Measurements from ENCODE around the gene KCNQ5.

The KCNQ5 gene

DNA sequence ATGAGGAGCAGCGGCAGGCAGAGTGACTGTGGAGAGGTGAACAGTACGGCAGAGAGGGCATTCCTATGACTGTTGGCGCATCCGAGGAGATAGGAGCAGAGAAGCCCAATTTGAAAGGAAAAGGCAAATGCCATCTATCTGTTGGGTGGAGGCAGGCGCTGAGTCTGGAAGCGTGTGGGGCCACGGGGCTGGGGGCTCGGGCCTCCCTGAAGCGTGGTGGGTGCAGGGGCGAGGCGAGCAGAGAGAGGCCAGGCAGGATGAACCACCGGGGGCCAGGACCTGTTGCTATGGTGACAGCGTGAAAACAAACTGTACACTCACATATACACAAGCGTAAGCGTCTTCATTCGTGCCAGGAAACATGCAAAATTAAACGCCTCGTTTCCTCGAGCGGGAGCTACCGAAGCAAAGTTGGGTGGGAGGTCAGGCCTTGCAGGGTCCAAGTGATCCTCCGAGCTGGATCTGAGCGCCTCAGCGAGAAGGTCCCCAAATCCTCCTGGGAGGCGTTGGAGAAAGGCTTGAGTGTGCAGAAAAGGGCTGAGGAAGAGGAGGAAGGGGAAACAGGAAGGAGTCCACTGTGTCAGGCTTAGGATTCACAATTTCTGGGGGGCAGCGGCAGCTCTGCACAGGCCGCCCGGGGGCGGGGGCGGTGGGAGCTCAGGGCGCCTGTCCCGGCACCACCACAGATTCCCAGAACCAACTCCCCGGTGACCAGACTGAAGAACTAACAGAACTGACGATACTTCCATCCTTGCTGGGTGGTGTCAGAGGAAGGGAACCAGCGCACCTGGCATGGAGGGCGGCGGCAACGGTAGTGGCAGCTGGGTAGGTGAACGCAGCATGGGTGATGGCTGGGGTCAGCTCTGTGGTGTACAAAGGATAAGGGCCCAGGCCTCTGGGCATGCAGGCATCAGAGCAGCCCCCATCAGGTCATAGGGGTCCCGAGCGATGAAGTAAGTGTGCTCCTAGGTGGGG is 535.2 kb downstream of the KCNQ5 start:
- Histone ChIP-seq H4K20me1 (ENCODE audit: insufficient read depth, low read length) (no peaks in the 10 kb centered on the region), H3K4me1 (ENCODE audit: insufficient read depth, low read length, severe bottlenecking) (no peaks in the 10 kb centered on the region), H2AFZ (ENCODE audit: low read length) (no peak overlapping the region), H3K9ac (ENCODE audit: low read length) (no peak overlapping the region), H3K79me2 (ENCODE audit: insufficient read depth, low read length) (no peaks in the 10 kb centered on the region), H3K9me3 (ENCODE audit: low read length) (no peaks in the 10 kb centered on the region), H3K36me3 (ENCODE audit: insufficient read depth, low read length) (no peaks in the 10 kb centered on the region), H3F3A (ENCODE audit: insufficient read depth, low read length) (no peaks in the 10 kb centered on the region), H3K27me3 (ENCODE audit: insufficient read depth, low read length) (no peaks in the 10 kb centered on the region), H3K9me2 (ENCODE audit: low read depth, low read length) (no peaks in the 10 kb centered on the region), H3K4me2 (ENCODE audit: low read length) (no peak overlapping the region), H3K27ac (ENCODE audit: low read depth, low read length, poor library complexity, severe bottlenecking) (no peak overlapping the region), H3K4me3 (ENCODE audit: low read depth, low read length, poor library complexity, severe bottlenecking) (no peak overlapping the region)
- no peak for TF ChIP-seq EZH2 (IDR thresholded peaks at IDR 0.05; ENCODE audit: borderline replicate concordance, low read length)
- TF ChIP-seq, protein P1, sequence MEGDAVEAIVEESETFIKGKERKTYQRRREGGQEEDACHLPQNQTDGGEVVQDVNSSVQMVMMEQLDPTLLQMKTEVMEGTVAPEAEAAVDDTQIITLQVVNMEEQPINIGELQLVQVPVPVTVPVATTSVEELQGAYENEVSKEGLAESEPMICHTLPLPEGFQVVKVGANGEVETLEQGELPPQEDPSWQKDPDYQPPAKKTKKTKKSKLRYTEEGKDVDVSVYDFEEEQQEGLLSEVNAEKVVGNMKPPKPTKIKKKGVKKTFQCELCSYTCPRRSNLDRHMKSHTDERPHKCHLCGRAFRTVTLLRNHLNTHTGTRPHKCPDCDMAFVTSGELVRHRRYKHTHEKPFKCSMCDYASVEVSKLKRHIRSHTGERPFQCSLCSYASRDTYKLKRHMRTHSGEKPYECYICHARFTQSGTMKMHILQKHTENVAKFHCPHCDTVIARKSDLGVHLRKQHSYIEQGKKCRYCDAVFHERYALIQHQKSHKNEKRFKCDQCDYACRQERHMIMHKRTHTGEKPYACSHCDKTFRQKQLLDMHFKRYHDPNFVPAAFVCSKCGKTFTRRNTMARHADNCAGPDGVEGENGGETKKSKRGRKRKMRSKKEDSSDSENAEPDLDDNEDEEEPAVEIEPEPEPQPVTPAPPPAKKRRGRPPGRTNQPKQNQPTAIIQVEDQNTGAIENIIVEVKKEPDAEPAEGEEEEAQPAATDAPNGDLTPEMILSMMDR (IDR thresholded peaks at IDR 0.05; ENCODE audit: low read length), result no peak

DNA sequence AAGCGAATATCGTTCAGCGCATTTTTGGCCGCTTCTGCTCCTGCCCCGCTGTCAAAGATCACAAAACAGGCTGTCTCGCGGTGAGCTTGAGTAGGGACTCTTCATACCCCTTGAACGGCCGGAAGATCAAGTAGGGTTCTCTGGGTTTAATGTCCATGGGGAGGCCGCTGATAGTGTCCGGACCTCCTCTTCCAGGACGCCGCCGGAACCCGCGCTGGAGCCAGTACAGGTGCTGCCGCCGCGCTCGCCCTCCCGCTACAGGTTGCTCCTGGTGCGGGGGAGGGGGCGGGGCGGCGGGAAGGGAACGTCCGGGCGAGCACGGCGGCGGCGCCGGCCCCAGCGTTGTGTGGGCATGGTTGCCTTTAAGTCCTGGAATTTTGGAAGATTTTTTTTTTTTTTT is 536.0 kb downstream of the KCNQ5 start:
- no peaks in the 10 kb centered on the region for H4K20me1 ChIP-seq (ENCODE audit: insufficient read depth, low read length)
- no peak overlapping the region for H3K4me3 ChIP-seq (ENCODE audit: low read depth, low read length, poor library complexity, severe bottlenecking)
- H3K9ac ChIP-seq (ENCODE audit: low read length), result no peak overlapping the region
- TF ChIP-seq, protein P1 (IDR thresholded peaks at IDR 0.05; ENCODE audit: low read length), result no peak
- no peak for TF ChIP-seq EZH2 (IDR thresholded peaks at IDR 0.05; ENCODE audit: borderline replicate concordance, low read length)
- H3K9me3 ChIP-seq (ENCODE audit: low read length), result no peaks in the 10 kb centered on the region
- no peaks in the 10 kb centered on the region for H3K36me3 ChIP-seq (ENCODE audit: insufficient read depth, low read length)
- H3K9me2 ChIP-seq (ENCODE audit: low read depth, low read length), result no peaks in the 10 kb centered on the region
- H3K79me2 ChIP-seq (ENCODE audit: insufficient read depth, low read length), result no peaks in the 10 kb centered on the region
- H3F3A ChIP-seq (ENCODE audit: insufficient read depth, low read length), result no peaks in the 10 kb centered on the region
- H3K27ac ChIP-seq (ENCODE audit: low read depth, low read length, poor library complexity, severe bottlenecking), result no peak overlapping the region
- H2AFZ ChIP-seq (ENCODE audit: low read length), result no peak overlapping the region
- no peak overlapping the region for H3K4me2 ChIP-seq (ENCODE audit: low read length)
- H3K4me1 ChIP-seq (ENCODE audit: insufficient read depth, low read length, severe bottlenecking), result no peaks in the 10 kb centered on the region
- H3K27me3 ChIP-seq (ENCODE audit: insufficient read depth, low read length), result no peaks in the 10 kb centered on the region

DNA sequence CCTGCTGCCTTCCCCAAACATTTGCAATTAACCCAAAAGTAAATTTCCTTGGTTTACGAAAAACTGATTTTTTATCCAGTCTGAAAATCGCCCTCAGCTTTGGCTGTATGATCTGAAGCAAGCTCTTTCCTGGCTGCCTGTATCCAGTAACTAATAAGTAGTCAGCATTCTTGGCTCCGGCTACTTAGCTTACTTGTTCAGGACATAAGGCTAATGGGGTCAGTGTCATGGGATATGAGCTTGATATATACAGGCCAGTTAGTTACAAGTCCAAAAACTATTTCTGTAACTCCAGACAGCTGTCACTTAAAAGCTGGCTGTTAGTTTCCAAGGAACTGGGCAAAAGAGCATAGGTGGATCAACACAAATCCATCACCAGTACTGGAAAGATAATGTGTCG is 547.2 kb downstream of the KCNQ5 start:
- H3K4me2 ChIP-seq (ENCODE audit: low read length), result no peak overlapping the region
- no peaks in the 10 kb centered on the region for H3K9me2 ChIP-seq (ENCODE audit: low read depth, low read length)
- no peaks in the 10 kb centered on the region for H3F3A ChIP-seq (ENCODE audit: insufficient read depth, low read length)
- no peaks in the 10 kb centered on the region for H3K27me3 ChIP-seq (ENCODE audit: insufficient read depth, low read length)
- no peak overlapping the region for H3K27ac ChIP-seq (ENCODE audit: low read depth, low read length, poor library complexity, severe bottlenecking)
- no peaks in the 10 kb centered on the region for H3K4me1 ChIP-seq (ENCODE audit: insufficient read depth, low read length, severe bottlenecking)
- TF ChIP-seq, protein P1 (IDR thresholded peaks at IDR 0.05; ENCODE audit: low read length), result no peak
- TF ChIP-seq EZH2 (IDR thresholded peaks at IDR 0.05; ENCODE audit: borderline replicate concordance, low read length), result no peak
- no peak overlapping the region for H2AFZ ChIP-seq (ENCODE audit: low read length)
- H4K20me1 ChIP-seq (ENCODE audit: insufficient read depth, low read length), result no peaks in the 10 kb centered on the region
- no peak overlapping the region for H3K9ac ChIP-seq (ENCODE audit: low read length)
- H3K9me3 ChIP-seq (ENCODE audit: low read length), result no peaks in the 10 kb centered on the region
- H3K4me3 ChIP-seq (ENCODE audit: low read depth, low read length, poor library complexity, severe bottlenecking), result no peak overlapping the region
- H3K79me2 ChIP-seq (ENCODE audit: insufficient read depth, low read length), result no peaks in the 10 kb centered on the region
- no peaks in the 10 kb centered on the region for H3K36me3 ChIP-seq (ENCODE audit: insufficient read depth, low read length)
